HG02970 (cell line): ENCODE measurements around the gene GGTLC1.

Experiments
- ATAC-seq: cut with Tn5 transposase; IDR thresholded peaks from one replicate; pipeline ENCODE4 v1.9.1; 2021; ENCODE audit warnings: mild to moderate bottlenecking, moderate library complexity, moderate number of reproducible peaks; ENCODE audit not compliant: unreplicated experiment, low FRiP score

The GGTLC1 gene

GRCh38 chr20:23988561-23988960 lies at the start of gene GGTLC1:
Gene GGTLC1, minus strand, starts transcription at chr20:23988779. Its CDS starts 2,168 bp downstream, at chr20:23986611.
- no peak for ATAC-seq

GRCh38 chr20:24034820-24035219 lies 46.2 kb upstream of the GGTLC1 start:
- no peak for ATAC-seq

- no peak for ATAC-seq
Observed at GRCh38 chr20:24033565-24033964, 45.0 kb upstream of the GGTLC1 start.

GRCh38 chr20:24033151-24033550 lies 44.6 kb upstream of the GGTLC1 start:
- ATAC-seq, result no peak

- no peak for ATAC-seq
Observed at GRCh38 chr20:24032400-24032898, 43.9 kb upstream of the GGTLC1 start.

GRCh38 chr20:24027229-24027628 lies 38.6 kb upstream of the GGTLC1 start:
- peak; percentile 67 for ATAC-seq

- ATAC-seq, result no peak
Observed at GRCh38 chr20:24022621-24023180, 34.1 kb upstream of the GGTLC1 start.

- ATAC-seq, result no peak
Observed at GRCh38 chr20:24018796-24019195, 30.2 kb upstream of the GGTLC1 start.

GRCh38 chr20:24017458-24017755 lies 28.8 kb upstream of the GGTLC1 start:
- no peak for ATAC-seq

GRCh38 chr20:24016607-24017457 lies 28.3 kb upstream of the GGTLC1 start:
- no peak for ATAC-seq

- no peak for ATAC-seq
Observed at GRCh38 chr20:24013953-24014352, 25.4 kb upstream of the GGTLC1 start.

- ATAC-seq, result no peak
Observed at GRCh38 chr20:24011282-24011681, 22.7 kb upstream of the GGTLC1 start.

GRCh38 chr20:24007758-24008157 lies 19.2 kb upstream of the GGTLC1 start:
- no peak for ATAC-seq

- no peak for ATAC-seq
Observed at GRCh38 chr20:24007073-24007595, 18.6 kb upstream of the GGTLC1 start.

- no peak for ATAC-seq
Observed at GRCh38 chr20:24006626-24007025, 18.0 kb upstream of the GGTLC1 start.

- ATAC-seq, result no peak
Observed at GRCh38 chr20:24004471-24004870, 15.9 kb upstream of the GGTLC1 start.

GRCh38 chr20:24002896-24003295 lies 14.3 kb upstream of the GGTLC1 start:
- no peak for ATAC-seq

- no peak for ATAC-seq
Observed at GRCh38 chr20:24001712-24002405, 13.3 kb upstream of the GGTLC1 start.

- no peak for ATAC-seq
Observed at GRCh38 chr20:23998844-23999243, 10.3 kb upstream of the GGTLC1 start.

- no peak for ATAC-seq
Observed at GRCh38 chr20:23998392-23998791, 9.8 kb upstream of the GGTLC1 start.
